Hepatocyte (in vitro differentiated cells): ENCODE measurements around the gene ZFPM1. TPM values are rescaled to one million over a fixed set of nuclear protein-coding genes. Genes with fewer than 3 reads are reported as not detected.
A peak's percentile ranks its signal among the peaks of the same experiment; 100 is the strongest.

Experiments used
- DNase-seq: peaks from one replicate; pipeline ENCODE4 v3.0.0-alpha.2; 2016; ENCODE audit warnings: low spot score
- H2AFZ ChIP-seq: fragments of 200-600 bp; sonication (generic); 2 replicates; pipeline ENCODE4 v1.6.0; 2016; ENCODE audit warnings: antibody characterized with exemption, mild to moderate bottlenecking
- H3K27ac ChIP-seq: fragments of 200-600 bp; sonication (generic); 2 replicates; pipeline ENCODE4 v1.5.1; 2016; ENCODE audit warnings: mild to moderate bottlenecking
- H3K27me3 ChIP-seq: fragments of 200-600 bp; sonication (generic); 2 replicates; pipeline ENCODE4 v1.6.1; 2016
- H3K36me3 ChIP-seq: fragments of 200-600 bp; sonication (generic); replicated peaks from 2 replicates; pipeline ENCODE4 v1.5.1; 2016; ENCODE audit warnings: low read depth; ENCODE audit not compliant: insufficient read depth
- H3K4me1 ChIP-seq: fragments of 200-600 bp; sonication (generic); 2 replicates; pipeline ENCODE4 v1.5.1; 2016; ENCODE audit warnings: mild to moderate bottlenecking, moderate library complexity; ENCODE audit not compliant: insufficient read depth
- H3K4me2 ChIP-seq: fragments of 200-600 bp; sonication (generic); 2 replicates; pipeline ENCODE4 v1.6.0; 2016
- H3K4me3 ChIP-seq: fragments of 200-600 bp; sonication (generic); 2 replicates; pipeline ENCODE4 v1.5.1; 2016; ENCODE audit warnings: mild to moderate bottlenecking
- H3K79me2 ChIP-seq: fragments of 200-600 bp; sonication (generic); 2 replicates; pipeline ENCODE4 v1.6.0; 2017; ENCODE audit warnings: mild to moderate bottlenecking
- H3K9me2 ChIP-seq: fragments of 200-600 bp; sonication (generic); replicated peaks from 2 replicates; pipeline ENCODE4 v1.6.0; 2017; ENCODE audit warnings: mild to moderate bottlenecking; ENCODE audit not compliant: insufficient read depth
- H3K9me3 ChIP-seq: fragments of 200-600 bp; sonication (generic); 2 replicates; pipeline ENCODE4 v1.5.1; 2016; ENCODE audit warnings: low read depth, mild to moderate bottlenecking
- H4K20me1 ChIP-seq: fragments of 200-600 bp; sonication (generic); 2 replicates; pipeline ENCODE4 v1.6.0; 2016; ENCODE audit warnings: mild to moderate bottlenecking; ENCODE audit not compliant: insufficient read depth, poor library complexity, severe bottlenecking
- EZH2 ChIP-seq: fragments of 200-600 bp; sonication (generic); IDR thresholded peaks from 2 replicates; pipeline ENCODE4 v1.6.1; 2016; ENCODE audit warnings: antibody characterized with exemption, mild to moderate bottlenecking, borderline replicate concordance
- EZH2phosphoT487 ChIP-seq: fragments of 200-600 bp; sonication (generic); IDR thresholded peaks from one replicate; pipeline ENCODE4 v1.6.1; 2018; ENCODE audit warnings: antibody characterized with exemption, mild to moderate bottlenecking, low read depth, moderate library complexity; ENCODE audit not compliant: unreplicated experiment, severe bottlenecking
- WGBS: methylation state at CpG from one replicate; pipeline ENCODE4 v1.1.6; 2016; ENCODE audit warnings: low lambda C conversion rate; ENCODE audit errors: missing lambda C conversion rate; 5-methylcytosine and 5-hydroxymethylcytosine counted together
- polyA plus RNA-seq: library from polyadenylated mRNA; unstranded; fragments of >200 nt; fragmentation: Nextera tagmentation; extraction: Ambion mirVana; gene quantifications from 2 replicates; pipeline ENCODE4 v1.2.1, GENCODE V29; 2016
- total RNA-seq: library from RNA; depleted of rRNA; stranded (reverse); fragments of >200 nt; gene quantifications from 2 replicates; pipeline ENCODE4 v1.2.3, GENCODE V29; 2014
- TF ChIP-seq, protein P1 (sequence below): fragments of 200-600 bp; sonication (generic); IDR thresholded peaks from 2 replicates; pipeline ENCODE4 v1.5.1; 2016; ENCODE audit warnings: antibody characterized with exemption, mild to moderate bottlenecking; ENCODE audit not compliant: poor library complexity

Gene ZFPM1
- total and polyA plus RNA-seq, 2 experiments from 2014 or later = 4.1 to 11.9 TPM

DNA sequence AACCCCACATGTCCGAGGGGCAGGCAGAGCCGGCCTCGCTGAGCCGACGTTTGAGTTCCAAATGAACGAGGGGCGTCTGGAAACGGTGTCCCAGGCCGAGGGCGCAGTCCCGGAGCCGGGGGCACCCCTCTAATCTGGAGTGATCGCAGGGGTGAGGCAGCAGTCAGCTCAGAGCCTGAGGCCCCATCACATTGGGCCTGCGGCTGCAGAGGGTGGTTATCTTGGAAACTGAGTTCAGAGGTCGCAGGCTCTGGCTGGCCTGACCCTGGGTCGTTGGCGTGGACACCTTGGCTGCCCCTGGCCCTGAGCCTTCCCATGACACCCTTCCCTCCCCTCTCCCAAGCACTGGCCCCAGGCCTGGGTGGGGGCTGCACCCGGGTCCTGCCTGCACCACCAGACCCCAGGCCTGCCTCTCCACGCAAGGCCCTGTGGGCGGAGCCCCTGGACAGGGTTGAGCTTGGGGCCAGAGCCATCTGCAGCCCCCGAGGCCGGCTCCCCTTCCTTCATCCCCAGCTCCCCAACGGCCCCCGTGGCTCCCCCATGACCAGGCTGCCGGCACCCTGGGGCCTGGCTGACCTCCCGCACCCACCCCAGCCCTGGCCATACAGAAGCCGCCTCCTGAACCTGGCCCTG is 45.6 kb downstream of the ZFPM1 start:
- Histone ChIP-seq H3K9me3 (no peaks in the 10 kb centered on the region), H3K4me3 (no peak overlapping the region), H2AFZ (no peak overlapping the region), H3K36me3 (no peaks in the 10 kb centered on the region), H3K4me1 (peaks cover 46% of the 10 kb centered on the region), H3K4me2 (peak overlapping the region; percentile 58), H3K79me2 (no peaks in the 10 kb centered on the region), H3K27ac (peak overlapping the region; percentile 84), H4K20me1 (no peaks in the 10 kb centered on the region), H3K27me3 (no peaks in the 10 kb centered on the region), H3K9me2 (no peaks in the 10 kb centered on the region)
- DNase-seq = no peak
- TF ChIP-seq, protein P1, sequence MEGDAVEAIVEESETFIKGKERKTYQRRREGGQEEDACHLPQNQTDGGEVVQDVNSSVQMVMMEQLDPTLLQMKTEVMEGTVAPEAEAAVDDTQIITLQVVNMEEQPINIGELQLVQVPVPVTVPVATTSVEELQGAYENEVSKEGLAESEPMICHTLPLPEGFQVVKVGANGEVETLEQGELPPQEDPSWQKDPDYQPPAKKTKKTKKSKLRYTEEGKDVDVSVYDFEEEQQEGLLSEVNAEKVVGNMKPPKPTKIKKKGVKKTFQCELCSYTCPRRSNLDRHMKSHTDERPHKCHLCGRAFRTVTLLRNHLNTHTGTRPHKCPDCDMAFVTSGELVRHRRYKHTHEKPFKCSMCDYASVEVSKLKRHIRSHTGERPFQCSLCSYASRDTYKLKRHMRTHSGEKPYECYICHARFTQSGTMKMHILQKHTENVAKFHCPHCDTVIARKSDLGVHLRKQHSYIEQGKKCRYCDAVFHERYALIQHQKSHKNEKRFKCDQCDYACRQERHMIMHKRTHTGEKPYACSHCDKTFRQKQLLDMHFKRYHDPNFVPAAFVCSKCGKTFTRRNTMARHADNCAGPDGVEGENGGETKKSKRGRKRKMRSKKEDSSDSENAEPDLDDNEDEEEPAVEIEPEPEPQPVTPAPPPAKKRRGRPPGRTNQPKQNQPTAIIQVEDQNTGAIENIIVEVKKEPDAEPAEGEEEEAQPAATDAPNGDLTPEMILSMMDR = no peak
- no peak for TF ChIP-seq EZH2phosphoT487
- no peak for TF ChIP-seq EZH2
- WGBS = 81% methylated on average over 21 of the region's 27 CpGs

DNA sequence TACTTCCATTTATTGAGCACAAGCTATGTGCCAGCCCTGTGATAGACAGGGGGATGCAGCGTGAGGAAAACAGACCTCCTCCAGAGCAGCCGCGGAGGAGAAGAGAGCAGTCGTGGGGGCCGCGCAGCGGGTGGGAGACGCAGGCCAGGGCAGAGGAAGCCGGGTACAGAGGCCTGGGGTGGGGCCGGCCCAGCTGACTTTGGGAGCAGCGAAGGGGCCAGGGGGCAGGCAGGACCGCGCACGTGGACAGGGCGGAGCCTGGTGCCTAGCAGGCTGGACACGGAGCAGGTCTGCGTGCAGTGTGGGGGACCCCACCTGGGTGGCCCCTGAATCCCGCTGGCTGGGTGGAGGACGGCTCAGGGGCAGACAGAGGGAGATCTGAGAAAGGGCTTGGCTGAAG is 46.2 kb downstream of the ZFPM1 start:
- H3K9me3 ChIP-seq = no peaks in the 10 kb centered on the region
- TF ChIP-seq, protein P1 = no peak
- TF ChIP-seq EZH2phosphoT487 (no peak), EZH2 (no peak)
- H3K79me2 ChIP-seq = no peaks in the 10 kb centered on the region
- no peak overlapping the region for H3K4me3 ChIP-seq
- H3K9me2 ChIP-seq = no peaks in the 10 kb centered on the region
- H3K36me3 ChIP-seq = no peaks in the 10 kb centered on the region
- DNase-seq = no peak
- no peak overlapping the region for H2AFZ ChIP-seq
- WGBS = 82% methylated on average over 17 of the region's 19 CpGs
- H3K4me1 ChIP-seq = peaks cover 48% of the 10 kb centered on the region
- H3K4me2 ChIP-seq = peak overlapping the region; percentile 58
- no peaks in the 10 kb centered on the region for H4K20me1 ChIP-seq
- H3K27me3 ChIP-seq = no peaks in the 10 kb centered on the region
- H3K27ac ChIP-seq = peak overlapping the region; percentile 84

DNA sequence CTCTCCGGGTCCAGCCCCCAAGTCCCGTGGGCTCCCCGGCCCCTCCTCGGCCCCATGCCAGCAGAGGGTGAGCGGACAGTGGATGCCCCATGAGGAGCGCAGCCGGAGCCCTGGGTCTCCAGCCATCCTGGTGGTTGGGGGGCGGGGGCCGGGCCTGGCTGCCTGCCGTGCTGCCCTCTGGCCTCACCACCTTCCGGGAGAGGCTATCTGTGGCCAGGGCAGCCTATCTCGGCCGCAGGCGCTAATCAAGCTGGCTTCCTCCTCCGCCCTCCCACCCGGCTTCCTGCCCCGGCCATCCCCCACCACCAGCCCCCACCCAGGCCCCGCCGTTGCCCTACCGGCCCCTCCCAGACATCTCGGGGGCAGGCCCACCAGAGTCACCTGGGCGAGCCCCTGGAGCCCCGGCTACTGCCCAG is 46.8 kb downstream of the ZFPM1 start:
- WGBS = 74% methylated on average over 13 of the region's 23 CpGs
- Histone ChIP-seq H3K9me3 (no peaks in the 10 kb centered on the region), H3K4me3 (no peak overlapping the region), H3K79me2 (no peaks in the 10 kb centered on the region), H3K4me2 (peak overlapping the region; percentile 58), H3K27ac (peak overlapping the region; percentile 55), H3K4me1 (peaks cover 49% of the 10 kb centered on the region), H3K36me3 (no peaks in the 10 kb centered on the region), H4K20me1 (no peaks in the 10 kb centered on the region), H3K27me3 (no peaks in the 10 kb centered on the region), H3K9me2 (no peaks in the 10 kb centered on the region), H2AFZ (no peak overlapping the region)
- DNase-seq = no peak
- TF ChIP-seq EZH2phosphoT487 (no peak), EZH2 (no peak)
- TF ChIP-seq, protein P1 = no peak
